NCI-H446 (cell line): Measurements from ENCODE around the gene DKK3.
A peak's percentile ranks its signal among the peaks of the same experiment; 100 is the strongest.

Experiments
- DNase-seq, 2 experiments: peaks; one replicate each; lab custom pipeline; 2025; lab: John Stamatoyannopoulos, UW

Gene DKK3

GRCh38 chr11:11944444-11944843 is 64.0 kb downstream of the DKK3 start:
- DNase-seq: no peak

- no peak for DNase-seq
These were observed 65.8 kb downstream of the DKK3 start for GRCh38 chr11:11942668-11943067.

GRCh38 chr11:11940551-11940950 is 67.9 kb downstream of the DKK3 start:
- no peak for DNase-seq

- no peak for DNase-seq
These were observed 70.5 kb downstream of the DKK3 start for GRCh38 chr11:11937957-11938356.

- DNase-seq: no peak
These were observed 71.0 kb downstream of the DKK3 start for GRCh38 chr11:11937433-11937832.

GRCh38 chr11:11935536-11935935 is 72.9 kb downstream of the DKK3 start:
- no peak for DNase-seq

GRCh38 chr11:11931461-11932055 is 76.9 kb downstream of the DKK3 start:
- peak; percentile 25 to 60 for DNase-seq

- no peak for DNase-seq
These were observed 78.5 kb downstream of the DKK3 start for GRCh38 chr11:11929920-11930319.

- DNase-seq: no peak
These were observed 84.6 kb downstream of the DKK3 start for GRCh38 chr11:11923828-11924227.

- DNase-seq: peak; percentile 4 to 48
These were observed 91.4 kb downstream of the DKK3 start for GRCh38 chr11:11916981-11917399.

- DNase-seq: no peak
These were observed 92.8 kb downstream of the DKK3 start for GRCh38 chr11:11915625-11916024.

- DNase-seq: no peak
These were observed 95.0 kb downstream of the DKK3 start for GRCh38 chr11:11913395-11913794.
